Right ventricle myocardium inferior (tissue), 1 donor: Measurements from ENCODE around the gene PDHB. TPM values are rescaled to one million over a fixed set of nuclear protein-coding genes. Genes with fewer than 3 reads are reported as not detected.
A peak's percentile ranks its signal among the peaks of the same experiment; 100 is the strongest.

ENCODE experiments used
- ATAC-seq: fragments of 200-7000 bp; cut with Tn5 transposase; one replicate; pipeline ENCODE4 v1.9.1; 2020; ENCODE audit warnings: mild to moderate bottlenecking, moderate library complexity
- DNase-seq: peaks from one replicate; pipeline ENCODE4 v3.0.0; 2021; ENCODE audit errors: missing footprints
- intact Hi-C: fragments of 100-400 bp; cut with DNase I; formaldehyde crosslinking; loops from one replicate; pipeline ENCODE4 v1.11.0; 2022
- long read RNA-seq: library from polyadenylated mRNA; unstranded; transcript quantifications from one replicate; pipeline ENCODE4 v2.0.0, GENCODE V29; 2021
- total RNA-seq: library from RNA; stranded (reverse); fragmentation: NEBNext Ultra II Directional; extraction: Animal tissue kit (Norgen Biotek cat#: 25700); gene quantifications from one replicate; pipeline ENCODE4 v1.2.1, GENCODE V29; 2021
- donor health status: DM: no; HTN: yes; CAD: no; lungs with severe emphysema.

The PDHB gene
- 206 TPM for total RNA-seq
- long read RNA-seq, transcript PDHB-201 (10 exons, 1,527 nt): major isoform, 136 of 150 reads
- long read RNA-seq, partial matches to known transcripts: 7 of 150 reads
- long read RNA-seq, other reads (novel, unspliced or antisense): 3 of 150 reads

DNA sequence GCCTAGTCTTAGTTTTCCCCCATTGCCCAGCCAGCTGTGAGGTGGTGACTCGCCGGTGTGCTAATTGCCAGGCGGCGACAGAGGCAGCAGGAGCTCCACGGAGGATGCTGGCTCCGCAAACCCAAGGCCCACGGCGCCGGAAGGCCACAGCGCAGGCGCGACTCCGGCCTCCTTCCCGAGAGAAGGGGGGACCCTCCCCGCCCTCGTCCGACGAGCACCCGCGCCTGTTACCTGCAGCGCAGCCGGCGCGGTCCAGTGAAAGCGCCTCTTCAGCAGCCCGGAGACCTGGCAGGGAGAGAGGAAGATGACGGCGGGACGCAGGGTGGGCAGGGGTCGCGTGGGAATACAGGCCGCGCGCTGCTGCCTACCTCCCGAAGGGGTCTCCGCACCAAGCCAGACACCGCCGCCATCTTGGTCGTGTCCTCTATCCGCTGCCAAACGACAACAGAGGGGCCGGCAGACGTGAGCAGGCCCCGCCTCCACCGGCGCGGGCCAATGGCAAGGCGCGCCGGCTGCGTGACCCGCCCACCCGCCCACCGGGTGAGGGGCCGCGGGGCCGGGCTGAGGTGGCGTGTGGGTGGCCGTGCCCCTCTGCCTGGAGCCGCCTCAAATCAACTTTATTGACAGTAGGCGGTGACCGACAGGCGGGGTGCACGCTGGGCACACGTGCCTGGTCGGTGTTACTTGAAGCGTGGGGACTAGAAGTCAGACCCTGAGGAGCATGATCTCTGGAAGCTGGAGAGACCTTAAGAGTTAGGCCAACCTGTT lies at the start of gene PDHB:
TSS of gene PDHB (minus strand) at position 433 of the 768 bp plus-strand sequence. CDS start at position 410, 23 bp downstream.
- intact Hi-C loops: loop anchor here (2.0 kb wide), 1 partner anchor 59 kb away; the partner anchor contains the start of gene KCTD6
- peak; percentile 96 for DNase-seq
- ATAC-seq: peak; percentile 98

DNA sequence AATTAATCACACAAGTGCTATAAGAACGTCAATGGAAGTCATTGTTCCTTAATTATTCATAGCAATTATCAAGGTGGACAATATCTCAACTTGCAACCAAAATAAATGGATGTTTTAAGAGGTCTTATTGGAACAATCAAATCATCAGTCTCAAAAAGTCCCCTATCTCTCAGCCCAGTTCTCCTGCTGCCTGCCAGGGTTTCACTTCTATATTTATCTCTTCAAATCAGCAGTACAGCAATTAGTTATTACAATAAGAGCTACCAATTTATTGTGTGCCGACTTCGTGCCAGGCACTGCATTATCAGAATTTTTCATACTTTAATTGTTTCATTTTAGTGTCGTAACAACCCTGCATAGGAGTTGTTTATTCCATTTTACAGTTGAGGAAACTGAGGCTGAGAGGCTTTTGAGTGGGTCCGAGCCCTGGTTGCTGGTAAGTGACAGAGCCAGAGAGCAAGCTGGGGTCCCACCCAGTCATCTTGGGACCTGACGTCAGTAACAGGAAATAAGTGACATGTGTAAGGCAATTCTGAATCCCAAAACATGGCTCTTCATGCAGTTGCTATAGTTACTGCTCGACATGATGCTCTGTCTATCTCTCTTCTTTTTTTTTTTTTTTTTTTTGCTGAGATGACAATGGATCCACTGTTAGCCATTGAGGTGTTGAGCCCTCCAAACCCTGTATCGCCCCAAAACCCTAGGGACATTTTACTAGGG lies 49.4 kb upstream of the PDHB start:
- no peak for DNase-seq
- intact Hi-C loops: no loop called here
- no peak for ATAC-seq

DNA sequence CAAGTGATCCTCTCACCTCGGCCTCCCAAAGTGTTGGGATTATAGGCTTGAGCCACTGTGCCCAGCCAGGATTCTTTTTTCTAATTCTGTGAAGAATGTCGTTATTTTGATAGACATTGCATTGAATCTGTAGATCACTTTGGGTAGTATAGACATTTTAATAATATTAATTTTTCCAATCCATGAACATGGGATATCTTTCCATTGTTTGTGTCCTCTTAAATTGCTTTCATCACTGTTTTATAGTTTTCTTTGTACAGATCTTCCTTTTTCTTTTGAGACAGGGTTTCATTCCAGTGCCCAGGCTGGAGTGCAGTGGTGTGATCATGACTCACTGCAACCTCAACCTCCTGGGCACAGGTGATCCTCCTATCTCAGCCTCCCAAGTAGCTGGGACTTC lies 46.7 kb upstream of the PDHB start:
- intact Hi-C loops: no loop called here
- ATAC-seq (no peak), DNase-seq (no peak)

DNA sequence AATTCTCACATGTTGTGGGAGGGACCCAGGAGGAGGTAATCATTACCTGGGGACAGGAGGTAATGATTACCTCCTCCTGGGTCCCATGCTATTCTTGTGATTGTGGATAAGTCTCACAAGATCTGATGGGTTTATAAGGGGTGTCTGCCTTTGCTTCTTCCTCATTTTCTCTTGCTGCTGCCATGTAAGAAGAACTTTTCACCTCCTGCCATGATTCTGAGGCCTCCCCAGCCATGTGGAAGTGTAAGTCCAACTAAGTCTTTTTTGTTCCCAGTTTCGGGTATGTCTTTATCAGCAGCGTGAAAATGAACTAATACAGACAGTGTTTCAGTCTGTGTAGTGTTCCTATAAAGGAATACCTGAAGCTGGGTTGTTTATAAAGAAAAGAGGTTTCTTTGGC lies 45.1 kb upstream of the PDHB start:
- intact Hi-C loops: no loop called here
- DNase-seq: no peak

DNA sequence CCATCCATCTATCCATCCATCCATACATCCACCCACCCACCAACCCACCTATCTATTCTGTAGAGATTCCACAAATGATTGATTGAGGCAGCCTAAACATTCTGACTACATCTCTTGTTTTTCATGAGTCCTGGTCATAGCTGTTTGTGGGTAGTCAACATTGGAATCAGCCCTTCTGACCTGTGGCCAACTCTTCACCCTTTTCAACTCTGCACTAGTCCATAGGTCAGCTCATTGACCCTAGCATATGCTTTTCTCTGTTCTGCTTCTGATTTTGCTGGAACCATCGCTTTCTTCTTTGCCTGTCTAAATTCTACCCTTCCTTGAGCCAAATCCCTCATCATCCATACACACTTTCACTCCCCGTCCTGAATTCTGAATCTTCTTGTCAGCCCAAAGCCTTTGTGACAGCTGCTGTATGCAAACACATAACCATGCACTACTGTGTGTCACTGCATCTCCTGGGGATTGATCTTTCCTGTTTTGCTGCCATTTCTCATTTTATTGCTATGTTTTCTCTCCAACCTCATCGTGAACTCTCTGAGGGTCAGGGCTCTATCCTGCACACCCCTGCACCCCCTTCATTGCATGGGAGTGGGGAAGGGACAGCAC lies 41.4 kb upstream of the PDHB start:
- intact Hi-C loops: no loop called here
- DNase-seq (no peak), ATAC-seq (no peak)

More for the DNA sequence above, 45.1 kb upstream of the PDHB start:
- no peak for ATAC-seq

DNA sequence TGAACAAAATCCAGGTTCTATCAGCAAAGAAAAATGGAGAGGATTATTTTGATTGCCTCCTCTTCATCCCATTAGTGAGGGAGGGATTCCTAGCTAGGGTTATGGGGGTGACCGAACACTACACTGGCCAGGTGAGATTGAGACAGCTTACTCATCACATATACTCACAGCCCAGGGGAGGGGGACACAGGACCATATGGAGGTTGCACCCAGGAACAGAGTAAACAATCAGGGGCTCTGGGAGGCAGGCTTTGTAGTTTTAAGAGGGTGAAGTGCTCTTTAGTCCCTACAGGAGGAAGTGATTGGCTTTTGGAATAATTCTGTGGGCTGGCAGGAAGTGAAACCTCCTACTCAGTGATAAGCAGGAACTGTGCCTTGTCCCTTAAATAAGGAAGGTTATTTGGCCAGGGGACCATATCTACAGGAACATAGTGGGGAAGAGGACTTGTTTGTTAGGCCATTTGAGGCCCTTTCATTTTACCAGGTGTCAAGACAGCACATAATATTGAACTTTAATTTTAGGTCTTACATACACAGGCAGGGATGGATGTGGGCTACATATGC lies 40.8 kb upstream of the PDHB start:
- no peak for DNase-seq
- intact Hi-C loops: no loop called here
- ATAC-seq: peak; percentile 45

DNA sequence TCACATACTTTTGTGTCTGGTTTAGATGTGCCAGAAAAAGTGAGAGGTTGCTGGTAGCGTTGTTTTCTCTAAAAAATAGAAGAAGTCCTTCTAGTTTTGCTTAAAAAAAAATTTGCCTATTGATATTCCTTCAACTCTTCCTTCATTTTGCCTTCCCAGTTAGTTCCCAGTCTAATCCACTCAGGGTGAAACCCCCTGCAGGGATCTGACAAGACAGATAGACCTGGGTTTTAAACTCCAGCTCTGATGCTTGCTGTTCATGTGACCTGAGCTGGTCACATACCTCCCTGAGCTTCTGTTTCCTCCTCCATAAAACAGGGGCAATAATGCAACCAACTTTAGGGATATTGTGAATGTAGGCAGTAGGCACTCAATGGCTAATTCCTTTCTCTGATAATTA lies 39.6 kb upstream of the PDHB start:
- intact Hi-C loops: no loop called here
- ATAC-seq (no peak), DNase-seq (no peak)

DNA sequence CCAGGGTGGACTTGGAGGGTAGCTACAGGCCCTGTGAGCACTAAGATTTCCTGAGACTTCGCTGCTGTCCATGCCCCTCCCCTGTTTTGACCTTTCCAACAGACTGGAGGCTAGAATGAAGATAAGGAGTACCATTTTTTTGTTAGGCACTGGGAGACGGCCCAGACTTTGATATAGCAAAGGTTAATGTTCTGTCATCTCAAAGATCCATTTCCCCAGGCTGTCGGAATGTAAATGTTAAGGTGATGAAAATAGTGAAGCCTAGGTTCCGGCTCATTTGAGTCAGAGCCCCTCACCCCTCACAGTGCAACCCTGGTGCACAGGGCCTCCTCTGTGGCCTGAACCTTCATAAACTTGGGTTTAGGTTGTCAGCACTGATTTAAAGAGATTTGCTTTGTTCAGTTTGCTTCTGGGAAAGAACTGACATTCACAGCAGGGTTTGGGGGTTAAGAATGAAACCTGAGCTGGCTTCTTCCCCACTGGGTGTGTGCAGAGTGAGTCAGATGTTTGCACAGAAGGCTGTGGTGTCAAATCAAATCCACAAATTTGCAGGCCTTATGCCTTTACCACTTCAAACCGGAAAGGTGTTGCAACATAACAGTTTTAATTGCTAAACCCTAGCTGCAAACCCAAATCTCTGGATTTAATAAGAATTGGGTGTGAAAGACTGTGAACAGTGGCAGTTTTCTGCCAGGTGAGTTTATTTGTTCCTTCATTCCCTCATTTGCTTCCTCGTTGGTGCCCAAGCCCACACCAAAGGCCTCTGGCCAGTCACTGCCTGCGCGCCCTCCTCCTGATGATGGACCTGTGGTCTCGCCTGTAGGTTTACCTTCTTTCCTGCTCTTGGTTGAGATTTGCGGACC lies 37.6 kb upstream of the PDHB start:
- ATAC-seq (peak; percentile 40), DNase-seq (no peak)
- intact Hi-C loops: no loop called here

DNA sequence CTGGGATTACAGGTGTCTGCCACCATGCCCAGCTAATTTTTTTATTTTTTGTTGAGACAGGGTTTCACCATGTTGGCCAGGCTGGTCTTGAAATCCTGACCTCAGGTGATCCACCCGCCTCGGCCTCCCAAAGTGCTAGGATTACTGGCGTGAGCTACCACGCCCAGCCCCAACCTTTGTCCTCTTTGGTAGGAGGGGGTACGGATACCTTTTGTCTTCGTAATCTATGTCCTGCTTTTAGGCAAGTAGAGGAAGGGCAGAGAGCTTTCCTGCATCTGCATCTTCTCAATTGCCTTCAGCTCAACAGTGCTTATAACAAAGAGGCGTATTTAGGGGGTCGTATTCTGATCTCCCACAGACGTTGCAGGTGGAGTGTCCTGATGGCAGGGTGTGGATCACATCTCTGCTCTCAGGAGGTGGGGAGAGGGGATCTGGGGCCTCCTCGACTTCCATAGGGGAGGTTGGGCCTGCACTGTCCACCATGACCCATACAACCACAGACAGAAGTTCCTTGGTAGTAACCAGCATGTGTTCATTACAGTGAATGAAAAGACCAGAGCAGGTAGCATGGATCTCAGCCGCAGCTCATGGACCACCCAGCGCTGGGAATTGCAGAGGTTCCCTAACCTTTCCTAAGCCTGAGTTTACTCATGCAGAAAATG lies 36.9 kb upstream of the PDHB start:
- intact Hi-C loops: no loop called here
- DNase-seq (no peak), ATAC-seq (no peak)

DNA sequence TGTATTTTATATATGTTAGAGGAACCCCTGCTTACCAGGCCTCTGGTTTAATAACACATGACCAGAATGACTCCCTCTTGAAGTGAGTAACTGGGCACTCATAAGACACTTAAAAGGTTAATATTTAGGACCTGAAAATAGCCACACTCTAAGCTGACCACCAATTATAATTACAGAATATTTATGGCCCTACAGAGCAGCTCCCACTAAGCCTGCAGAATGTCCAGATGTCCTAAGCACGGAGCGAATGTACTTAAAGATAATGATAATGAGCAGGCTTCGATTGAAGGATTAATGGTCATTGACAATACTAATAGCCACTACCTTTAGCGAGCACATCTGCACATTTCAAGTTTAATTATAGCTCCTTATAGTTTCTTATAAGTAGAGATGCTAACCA lies 35.5 kb upstream of the PDHB start:
- no peak for ATAC-seq
- intact Hi-C loops: no loop called here
- DNase-seq: no peak

DNA sequence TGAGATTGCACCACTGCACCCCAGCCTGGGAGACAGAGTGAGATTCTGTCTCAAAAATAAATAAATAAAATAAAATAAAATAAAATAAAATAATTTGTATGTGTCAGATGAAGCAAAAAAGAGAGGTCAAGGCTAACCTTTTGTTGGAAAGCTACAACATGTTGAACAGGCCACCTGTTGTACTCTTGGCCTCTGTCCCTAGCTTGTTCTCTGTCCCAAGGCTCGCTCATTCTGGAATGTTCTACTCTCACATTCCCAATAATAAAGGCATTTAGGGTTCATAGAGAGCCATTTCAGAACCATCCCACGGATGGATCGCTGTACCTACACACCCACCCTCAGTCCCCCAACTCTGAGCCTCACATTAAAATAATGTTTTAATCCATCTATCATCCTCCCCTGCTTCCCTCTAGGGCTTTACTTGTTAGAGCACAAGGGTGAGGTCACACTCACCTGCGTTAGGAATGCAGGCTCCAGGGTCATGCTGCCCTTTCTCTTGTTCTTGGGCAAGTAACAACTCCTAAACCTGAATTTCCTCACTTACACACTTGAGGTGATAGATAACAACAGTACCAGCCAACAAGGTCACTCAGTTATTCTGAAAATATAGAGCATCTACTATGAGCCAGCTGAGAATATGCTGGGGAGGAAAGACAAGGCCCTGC lies 33.4 kb upstream of the PDHB start:
- no peak for ATAC-seq
- intact Hi-C loops: no loop called here

DNA sequence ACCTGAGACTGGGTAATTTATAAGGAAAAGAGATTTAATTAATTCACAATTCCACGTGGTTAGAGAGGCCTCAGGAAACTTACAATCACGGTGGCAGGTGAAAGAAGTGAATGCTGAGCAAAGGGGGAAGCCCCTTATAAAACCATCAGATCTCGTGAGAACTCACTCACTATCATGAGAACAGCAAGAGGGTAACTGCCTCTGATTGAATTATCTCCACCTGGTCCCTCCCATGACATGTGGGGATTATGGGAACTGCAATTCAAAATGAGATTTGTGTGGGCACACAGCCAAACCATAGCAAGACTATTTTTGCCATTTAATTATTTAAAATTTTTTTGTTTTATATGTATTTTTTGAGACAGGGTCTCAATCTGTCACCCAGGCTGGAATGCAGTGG lies 31.2 kb upstream of the PDHB start:
- ATAC-seq: no peak
- no peak for DNase-seq
- intact Hi-C loops: no loop called here

More for the DNA sequence above, 33.4 kb upstream of the PDHB start:
- DNase-seq: no peak

DNA sequence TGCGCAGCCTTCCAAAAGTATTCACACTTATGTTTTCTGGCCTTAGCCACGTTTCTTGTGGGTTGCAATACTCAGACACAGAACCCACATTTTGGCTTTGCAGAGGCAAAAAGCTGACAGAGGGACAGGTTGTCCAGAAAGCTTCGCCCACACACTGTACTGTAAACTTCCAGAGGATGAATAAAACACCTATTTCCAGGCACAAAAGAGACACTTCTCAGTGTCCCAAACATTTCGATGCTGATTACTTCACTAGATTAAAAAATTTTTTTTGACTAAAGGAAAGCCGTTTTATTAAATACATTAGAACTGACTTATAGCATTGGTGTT lies 30.3 kb upstream of the PDHB start:
- intact Hi-C loops: loop anchor here (2.0 kb wide), 2 partner anchors 27 to 69 kb away; no protein-coding TSS in a partner anchor
- ATAC-seq (no peak), DNase-seq (no peak)

DNA sequence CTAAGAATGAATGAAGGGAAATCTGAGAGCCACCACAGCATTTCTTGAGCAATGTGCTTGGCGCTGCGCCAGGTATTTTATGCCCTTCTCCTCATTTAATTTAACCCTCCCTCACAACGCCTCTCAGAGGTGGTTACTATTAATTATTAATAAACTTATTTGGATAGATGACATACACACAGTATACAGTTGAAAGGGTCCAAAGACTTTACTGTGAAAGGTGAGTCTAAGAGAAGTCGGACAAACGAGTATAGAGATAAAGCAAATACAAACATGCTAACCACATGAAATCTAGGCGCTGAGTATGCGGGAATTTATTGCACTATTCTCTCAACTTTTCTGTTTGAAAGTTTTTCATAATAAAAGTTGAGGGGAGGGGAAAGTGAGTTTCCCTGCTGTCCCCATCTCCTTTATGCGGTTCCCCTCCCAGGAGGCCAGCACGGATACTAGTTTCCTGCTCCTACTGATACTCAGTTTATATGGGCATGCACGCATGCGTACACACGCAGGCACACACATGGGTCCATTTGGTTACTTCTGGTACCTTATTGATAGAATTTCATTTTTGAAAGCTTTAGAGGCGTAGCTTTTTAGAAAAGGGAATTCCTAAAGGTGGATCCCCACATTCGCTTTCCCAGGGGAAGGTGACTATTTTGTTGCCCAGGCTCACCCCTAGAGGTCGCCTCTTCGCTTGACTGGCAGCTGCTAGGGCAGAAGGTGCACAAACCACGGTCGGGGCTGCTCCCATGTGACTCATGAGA lies 29.7 kb upstream of the PDHB start:
- ATAC-seq (peak; percentile 90), DNase-seq (peak; percentile 79)
- intact Hi-C loops: loop anchor here (2.0 kb wide), 2 partner anchors 27 to 69 kb away; no protein-coding TSS in a partner anchor

DNA sequence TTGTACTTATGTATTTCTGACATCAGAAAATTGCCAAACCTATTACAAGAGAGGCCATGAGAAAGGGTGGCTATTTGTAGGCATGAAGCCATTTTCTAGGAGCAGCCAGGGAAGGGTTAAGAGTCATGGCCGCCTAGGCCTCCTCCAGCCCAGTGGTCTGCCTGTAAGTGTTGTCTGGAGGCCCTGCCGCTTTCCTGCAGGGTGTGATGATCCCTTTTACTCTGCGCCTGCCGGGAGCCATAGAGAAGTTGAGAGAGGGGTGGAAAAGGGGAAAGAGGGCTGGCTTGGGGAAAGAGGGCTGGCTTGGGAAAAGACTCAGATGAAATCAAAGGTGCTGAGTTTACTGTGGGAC lies 29.2 kb upstream of the PDHB start:
- ATAC-seq (no peak), DNase-seq (no peak)
- intact Hi-C loops: loop anchor here (2.0 kb wide), 2 partner anchors 28 to 70 kb away; no protein-coding TSS in a partner anchor

DNA sequence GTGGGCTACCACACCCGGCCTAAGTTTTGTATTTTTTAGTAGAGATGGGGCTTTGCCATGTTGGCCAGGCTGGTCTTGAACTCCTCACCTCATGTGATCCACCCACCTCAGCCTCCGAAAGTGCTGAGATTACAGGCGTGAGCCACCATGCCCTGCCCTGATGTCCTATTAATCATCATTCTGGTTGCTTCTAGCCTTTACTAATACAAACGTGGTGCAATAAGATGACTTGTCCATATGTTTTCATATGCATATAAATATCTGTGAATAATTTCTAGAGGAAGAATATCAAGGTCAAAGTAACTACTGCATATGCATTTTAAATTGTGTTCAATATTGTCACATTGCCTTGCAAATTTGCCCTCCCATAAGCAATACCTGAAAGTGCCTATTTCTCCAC lies 25.5 kb upstream of the PDHB start:
- intact Hi-C loops: no loop called here
- ATAC-seq: no peak
- no peak for DNase-seq

DNA sequence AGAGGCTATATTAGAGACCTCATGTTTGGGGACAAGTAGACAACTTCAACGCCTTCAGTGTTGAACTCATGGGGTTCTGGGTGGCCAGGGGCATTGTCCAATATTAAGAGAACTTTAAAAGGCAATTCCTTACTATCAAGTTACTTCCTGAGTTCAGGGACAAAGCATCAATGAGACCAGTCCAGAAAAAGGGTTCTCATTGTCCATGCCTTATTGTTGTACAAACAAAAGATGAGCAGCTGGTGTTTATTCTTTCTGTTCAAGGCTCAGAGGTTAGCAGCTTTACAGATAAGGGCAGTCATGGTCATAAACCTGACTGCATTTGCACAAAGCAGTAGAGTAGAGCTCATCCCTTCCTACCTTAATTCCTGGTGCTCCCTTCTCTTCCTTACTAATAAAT lies 18.5 kb upstream of the PDHB start:
- no peak for ATAC-seq
- intact Hi-C loops: no loop called here
- no peak for DNase-seq
